Stimulated activated CD4-positive, alpha-beta T cell treated with anti-CD3 and anti-CD28 coated beads, Interleukin-1b, Interleukin-23, amount 100 ng/mL, for 1 hour (primary cell): Measurements from ENCODE around the gene ANKS1A.
"Not testable (repeated sequence)": the region's sequence is repeated elsewhere in the genome, so short reads cannot be mapped to it uniquely, and the experiment has no call there.

Experiments
- DNase-seq, 2 donors: peaks; one replicate each; pipeline ENCODE4 v3.0.0-alpha.2; 2020; ENCODE audit warnings: low read depth in 2 of 2

The ANKS1A gene, protein sequence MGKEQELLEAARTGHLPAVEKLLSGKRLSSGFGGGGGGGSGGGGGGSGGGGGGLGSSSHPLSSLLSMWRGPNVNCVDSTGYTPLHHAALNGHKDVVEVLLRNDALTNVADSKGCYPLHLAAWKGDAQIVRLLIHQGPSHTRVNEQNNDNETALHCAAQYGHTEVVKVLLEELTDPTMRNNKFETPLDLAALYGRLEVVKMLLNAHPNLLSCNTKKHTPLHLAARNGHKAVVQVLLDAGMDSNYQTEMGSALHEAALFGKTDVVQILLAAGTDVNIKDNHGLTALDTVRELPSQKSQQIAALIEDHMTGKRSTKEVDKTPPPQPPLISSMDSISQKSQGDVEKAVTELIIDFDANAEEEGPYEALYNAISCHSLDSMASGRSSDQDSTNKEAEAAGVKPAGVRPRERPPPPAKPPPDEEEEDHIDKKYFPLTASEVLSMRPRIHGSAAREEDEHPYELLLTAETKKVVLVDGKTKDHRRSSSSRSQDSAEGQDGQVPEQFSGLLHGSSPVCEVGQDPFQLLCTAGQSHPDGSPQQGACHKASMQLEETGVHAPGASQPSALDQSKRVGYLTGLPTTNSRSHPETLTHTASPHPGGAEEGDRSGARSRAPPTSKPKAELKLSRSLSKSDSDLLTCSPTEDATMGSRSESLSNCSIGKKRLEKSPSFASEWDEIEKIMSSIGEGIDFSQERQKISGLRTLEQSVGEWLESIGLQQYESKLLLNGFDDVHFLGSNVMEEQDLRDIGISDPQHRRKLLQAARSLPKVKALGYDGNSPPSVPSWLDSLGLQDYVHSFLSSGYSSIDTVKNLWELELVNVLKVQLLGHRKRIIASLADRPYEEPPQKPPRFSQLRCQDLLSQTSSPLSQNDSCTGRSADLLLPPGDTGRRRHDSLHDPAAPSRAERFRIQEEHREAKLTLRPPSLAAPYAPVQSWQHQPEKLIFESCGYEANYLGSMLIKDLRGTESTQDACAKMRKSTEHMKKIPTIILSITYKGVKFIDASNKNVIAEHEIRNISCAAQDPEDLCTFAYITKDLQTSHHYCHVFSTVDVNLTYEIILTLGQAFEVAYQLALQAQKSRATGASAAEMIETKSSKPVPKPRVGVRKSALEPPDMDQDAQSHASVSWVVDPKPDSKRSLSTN

DNA sequence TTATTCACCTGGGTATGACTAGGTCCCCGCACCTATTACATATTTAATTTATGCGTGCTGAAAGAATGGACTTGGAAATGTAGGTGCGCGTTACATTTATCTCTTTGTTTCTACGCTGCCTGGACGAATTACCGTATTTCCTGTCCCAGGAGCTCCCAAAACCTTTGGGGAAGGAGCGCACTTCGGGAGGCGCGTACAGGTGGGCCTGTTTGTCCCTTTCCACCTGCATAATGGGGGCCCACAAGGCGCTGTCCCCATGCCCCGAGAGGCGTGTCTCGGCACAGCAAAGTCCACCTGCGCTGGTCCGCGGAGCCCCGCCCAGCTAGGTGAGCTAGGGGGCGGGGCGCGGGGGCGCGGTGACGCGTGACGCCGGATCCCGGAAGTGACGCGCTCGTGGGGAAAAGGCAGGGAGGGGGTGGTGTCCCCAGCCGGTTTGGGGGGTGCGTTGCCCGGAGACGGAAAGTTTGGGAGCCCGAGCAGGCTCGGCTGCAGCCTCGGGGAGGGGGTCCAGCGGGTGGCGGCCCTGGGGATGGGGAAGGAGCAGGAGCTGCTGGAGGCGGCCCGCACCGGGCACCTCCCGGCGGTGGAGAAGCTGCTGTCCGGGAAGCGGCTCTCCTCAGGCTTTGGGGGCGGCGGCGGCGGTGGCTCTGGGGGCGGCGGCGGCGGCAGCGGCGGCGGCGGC lies at the start of gene ANKS1A:
ANKS1A (plus strand) TSS at position 382 of the 682 bp plus-strand sequence; CDS start at position 530, 148 bp downstream.
- peak; percentile 74 to 89 for DNase-seq

DNA sequence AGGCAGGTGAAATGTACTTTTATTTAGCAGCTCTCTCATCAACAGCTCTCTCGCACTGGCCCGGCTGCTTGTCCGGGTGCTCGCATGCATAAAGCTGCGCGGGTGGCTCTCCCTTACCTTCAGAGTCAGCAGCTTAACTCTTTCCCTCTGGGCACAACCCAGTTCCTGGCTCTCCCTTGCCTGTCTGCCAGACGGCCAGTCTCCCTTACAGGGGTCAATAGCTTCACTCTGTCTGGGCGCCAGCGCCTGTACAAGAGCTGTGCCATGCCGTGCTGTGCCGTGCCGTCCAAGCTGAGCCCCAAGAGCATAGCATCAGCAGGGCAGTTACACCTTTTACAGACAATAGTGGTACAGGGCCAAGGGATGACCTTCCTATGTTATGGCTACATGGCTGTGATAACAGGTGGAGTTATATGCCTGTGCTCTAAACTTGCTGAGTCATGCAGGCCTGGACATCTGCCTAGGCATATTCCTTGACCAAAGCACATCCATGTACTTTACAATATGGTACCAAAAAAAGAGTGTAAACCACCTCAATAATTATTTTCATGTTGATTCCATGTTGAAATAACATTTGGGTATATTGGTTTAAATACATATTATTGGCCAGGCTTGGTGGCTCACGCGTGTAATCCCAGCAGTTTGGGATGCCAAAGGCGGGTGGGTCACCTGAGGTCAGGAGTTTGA lies 49.2 kb upstream of the ANKS1A start:
- DNase-seq, result no peak

DNA sequence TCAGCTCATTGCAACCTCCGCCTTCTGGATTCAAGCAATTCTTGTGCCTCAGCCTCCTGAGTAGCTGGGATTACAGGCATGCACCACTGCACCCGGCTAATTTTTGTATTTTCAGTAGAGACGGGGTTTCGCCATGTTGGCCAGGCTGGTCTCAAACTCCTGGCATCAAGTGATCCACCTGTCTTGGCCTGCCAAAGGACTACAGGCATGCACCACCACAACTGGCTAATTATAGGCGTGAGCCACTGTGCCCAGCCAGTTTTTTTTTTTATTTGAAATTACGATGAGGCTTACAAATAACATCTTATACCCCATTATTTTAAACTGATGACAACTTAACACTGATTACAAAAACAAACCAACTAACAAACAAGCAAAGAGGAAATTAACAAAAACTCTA lies 40.0 kb upstream of the ANKS1A start:
- not testable (repeated sequence) for DNase-seq

DNA sequence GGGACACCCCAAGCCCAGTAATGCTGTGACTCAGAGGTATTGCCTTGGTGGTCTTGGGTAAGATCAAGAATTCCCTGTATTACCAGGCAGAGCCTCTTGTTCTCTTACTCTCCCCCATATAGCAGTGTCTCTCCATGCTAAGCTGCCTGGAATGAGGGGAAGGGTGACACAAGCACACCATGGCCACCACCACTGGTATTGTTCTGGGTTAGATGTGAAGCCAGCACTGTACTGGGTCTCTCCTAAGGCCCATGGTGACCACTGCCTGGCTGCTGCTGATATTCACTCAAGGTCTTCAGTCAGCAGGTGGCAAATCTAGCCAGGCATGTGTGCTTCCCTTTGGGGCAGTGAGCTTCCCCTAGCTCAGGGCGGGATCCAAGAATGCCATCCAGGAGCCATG lies 37.7 kb upstream of the ANKS1A start:
- DNase-seq, result no peak

DNA sequence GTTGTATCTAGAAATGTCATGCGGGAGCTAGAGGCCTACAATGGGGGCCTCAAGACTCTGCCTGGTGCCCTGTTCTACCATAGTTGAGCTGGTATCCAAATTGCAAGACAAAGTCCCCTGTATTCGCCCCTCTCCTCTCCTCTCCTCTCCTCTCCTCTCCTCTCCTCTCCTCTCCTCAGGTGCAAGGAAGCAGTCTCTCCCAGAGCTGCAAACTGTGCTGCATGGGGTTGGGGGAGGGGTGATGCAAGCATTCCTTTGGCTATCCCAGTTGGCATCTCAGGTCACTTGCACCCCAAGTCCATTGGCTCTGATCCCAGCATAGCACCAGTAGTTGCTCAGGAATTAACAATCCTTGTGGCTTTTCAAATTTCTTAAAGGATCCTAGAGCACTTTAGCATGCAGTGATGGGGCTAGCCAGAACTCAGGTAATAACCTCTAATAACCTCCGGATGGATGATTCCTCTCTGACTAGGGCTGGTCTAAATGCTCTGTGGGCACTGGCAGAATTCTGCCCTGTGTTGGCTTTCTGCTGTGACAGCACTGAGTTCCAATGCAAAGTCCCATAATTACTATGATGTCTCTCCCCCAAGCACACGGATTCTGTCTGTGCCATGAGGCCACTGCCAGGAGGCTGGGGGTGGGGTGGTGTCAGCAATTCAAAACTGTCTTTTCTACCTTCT lies 36.5 kb upstream of the ANKS1A start:
- no peak for DNase-seq

DNA sequence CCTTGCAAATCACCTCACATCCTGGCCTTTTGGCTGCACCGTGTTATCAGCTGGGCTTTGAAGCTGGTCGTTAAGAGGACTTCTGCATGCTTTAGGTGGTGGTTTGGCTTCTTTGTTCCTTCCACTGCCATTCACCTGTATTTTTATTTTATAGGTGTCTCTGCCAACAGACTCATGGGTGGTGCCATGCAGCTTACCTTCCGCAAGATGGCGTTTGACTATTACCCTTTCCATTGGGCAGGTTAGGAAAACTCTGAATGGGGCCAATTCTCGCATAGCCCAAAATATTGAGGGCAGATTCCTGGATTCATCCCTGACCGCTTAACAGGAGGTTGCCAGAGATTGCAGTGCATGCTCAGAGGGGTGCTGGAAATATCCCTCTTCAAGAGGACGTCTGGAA lies 33.6 kb upstream of the ANKS1A start:
- no peak for DNase-seq

DNA sequence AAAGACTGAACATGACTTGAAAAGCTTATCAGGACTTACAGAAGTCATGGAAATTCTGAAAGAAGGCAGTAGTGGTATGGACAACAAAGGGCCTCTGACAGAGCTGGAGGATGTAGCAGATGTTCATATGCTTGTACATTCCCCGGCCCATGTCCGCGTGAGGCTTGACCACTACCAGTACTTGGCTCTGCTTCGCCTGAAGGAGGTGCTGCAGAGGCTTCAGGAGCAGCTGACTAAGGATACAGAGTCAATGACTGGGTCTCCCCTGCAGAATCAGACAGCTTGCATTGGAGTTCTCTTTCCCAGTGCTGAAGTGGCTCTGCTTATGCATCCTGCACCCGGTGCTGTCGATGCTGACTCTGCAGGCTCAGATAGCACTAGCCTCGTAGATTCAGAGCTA lies 30.4 kb upstream of the ANKS1A start:
- no peak for DNase-seq

DNA sequence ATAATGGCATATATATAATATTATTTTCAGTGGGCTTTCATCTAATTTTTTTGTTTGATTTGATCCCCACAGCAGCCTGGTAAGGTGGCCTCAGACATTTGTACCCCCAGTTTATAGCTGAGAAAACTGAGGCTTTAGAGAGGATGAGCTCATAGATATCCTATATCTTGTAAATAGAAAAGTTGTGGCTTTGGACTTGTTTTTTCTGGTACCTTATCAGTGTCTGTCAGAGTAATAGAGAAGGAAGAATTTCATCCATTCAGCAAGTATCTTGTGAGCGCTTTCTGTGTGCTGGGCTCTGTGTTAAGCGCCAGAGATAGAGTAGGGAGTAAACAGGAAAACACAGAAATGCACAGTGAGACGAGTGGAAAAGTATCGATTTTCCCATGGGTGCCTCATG lies 29.1 kb upstream of the ANKS1A start:
- DNase-seq, result no peak

DNA sequence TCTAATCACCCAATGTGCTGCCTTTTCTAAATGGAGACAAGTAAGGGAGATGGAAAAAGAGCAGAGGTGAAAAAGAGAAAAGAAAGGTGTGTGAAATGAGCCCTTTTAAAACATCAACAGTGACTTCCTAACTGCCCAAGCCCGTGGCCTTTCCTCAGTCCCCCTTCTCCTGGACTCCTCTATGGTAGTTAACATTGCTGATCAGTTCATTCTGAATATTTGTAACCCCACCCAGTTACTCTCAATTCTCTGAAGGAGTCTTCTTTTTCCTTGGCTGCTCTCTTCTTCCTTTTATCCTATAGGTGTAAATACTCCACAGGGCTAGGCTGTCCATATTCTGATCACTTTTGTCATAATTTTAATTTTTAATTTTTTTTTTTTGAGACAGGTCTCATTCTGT lies 28.3 kb upstream of the ANKS1A start:
- no peak for DNase-seq

DNA sequence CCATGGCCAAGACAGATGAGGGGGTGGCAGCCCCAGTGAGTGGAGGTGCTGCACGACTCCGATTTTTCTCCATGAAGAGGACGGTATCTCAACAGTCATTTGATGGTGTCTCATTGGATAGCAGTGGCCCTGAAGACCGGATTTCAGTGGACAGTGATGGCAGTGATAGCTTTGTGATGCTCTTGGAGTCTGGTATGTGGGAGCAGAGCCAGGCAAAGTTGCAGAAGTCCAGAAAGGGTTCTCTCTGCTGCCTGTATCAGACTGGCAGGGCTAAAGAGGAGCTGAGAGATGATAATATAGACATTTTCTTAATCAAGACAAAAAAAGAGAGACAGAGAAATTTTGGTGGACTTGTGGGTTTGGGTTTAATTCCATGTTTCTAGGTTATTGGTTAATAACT lies 25.0 kb upstream of the ANKS1A start:
- DNase-seq, result no peak

DNA sequence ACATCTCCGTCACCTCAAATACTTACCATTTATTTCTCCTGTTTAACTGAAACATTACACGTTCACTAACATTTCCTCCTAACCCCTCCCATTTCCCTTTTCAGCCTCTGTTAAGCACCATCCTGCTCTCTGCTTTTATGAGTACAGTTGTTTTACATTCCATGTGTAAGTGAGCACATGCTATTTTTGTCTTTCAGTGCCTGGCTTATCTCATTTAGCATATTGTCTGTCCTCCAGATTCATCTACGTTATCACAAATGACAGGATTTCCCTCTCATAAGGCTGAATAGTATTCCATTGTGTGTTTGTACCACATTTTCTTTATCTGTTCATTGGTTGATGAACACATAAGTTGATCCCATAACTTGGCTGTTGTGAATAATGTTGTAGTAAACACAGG lies 23.9 kb upstream of the ANKS1A start:
- DNase-seq, result no peak

DNA sequence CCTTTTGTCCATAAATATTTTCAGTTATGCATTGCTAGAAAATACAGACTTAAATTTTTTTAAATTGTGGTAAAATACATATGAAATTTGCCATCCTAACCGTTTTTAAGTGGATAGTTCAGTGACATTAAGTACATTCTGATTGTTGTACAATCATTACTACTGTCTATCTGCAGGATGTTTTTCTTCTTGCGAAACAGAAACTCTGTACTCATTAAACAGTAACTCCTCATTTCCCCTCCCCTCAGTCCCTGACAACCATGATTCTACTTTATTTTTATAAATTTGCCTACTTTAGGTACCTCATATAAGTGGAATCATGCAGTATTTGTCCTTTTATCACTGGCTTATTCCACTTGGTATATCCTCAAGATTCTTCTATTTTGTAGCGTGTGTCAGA lies 22.5 kb upstream of the ANKS1A start:
- DNase-seq, result no peak

DNA sequence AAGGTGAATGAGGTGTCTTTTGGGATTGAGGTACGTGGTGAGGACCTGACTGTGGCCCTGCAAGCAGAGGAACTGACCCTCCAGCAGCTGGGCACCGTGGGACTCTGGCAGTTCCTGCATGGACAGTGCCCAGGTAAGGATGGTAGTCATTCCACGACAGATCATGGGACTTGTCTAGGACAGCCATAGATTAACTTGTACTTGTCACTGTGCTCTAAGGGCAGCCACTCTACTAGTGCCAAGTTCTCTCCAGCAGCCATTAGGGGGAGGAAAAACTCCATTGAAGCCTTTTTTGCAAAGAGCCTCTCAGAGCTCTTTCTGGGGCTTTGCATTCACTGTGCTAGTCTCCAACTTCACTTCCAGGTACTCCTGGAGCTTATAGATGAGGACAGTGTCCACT lies 21.6 kb upstream of the ANKS1A start:
- no peak for DNase-seq

DNA sequence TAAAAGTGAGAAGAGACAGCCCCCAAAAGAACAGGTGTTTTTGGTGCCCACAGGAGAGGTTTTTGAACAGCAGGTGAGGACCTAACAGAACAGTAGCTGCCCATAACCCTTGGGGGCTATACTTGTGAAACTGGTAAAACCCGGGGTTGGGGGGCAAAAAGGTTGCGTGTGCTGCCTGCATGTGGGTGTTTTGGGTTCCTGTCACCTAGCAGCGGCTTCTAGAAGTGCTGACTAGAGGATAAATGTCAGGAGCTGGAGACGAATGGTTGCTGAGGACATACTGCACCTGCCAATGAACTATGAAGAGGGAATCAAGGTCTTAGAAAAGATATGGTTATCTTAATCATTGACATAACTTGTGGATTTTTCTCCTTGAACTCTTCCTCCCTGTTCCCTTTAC lies 17.2 kb upstream of the ANKS1A start:
- no peak for DNase-seq

DNA sequence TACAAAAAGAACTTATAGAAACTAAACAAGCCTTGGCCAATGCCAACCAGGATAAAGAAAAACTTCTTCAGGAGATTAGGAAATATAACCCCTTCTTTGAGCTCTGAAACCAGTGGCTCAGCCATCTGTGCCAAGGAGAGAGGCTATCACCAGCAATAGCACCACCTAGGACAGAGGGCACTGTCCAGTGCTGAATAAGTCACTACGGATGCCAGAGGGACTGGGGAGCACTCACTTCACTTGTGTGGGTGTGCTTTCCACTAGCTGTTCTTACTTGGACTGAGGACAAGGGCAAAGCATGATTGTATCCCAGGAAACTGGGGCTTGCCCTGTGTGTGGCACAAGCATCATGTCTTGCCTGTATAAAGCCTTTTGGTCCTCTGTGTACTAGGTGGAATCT lies 16.7 kb upstream of the ANKS1A start:
- no peak for DNase-seq

DNA sequence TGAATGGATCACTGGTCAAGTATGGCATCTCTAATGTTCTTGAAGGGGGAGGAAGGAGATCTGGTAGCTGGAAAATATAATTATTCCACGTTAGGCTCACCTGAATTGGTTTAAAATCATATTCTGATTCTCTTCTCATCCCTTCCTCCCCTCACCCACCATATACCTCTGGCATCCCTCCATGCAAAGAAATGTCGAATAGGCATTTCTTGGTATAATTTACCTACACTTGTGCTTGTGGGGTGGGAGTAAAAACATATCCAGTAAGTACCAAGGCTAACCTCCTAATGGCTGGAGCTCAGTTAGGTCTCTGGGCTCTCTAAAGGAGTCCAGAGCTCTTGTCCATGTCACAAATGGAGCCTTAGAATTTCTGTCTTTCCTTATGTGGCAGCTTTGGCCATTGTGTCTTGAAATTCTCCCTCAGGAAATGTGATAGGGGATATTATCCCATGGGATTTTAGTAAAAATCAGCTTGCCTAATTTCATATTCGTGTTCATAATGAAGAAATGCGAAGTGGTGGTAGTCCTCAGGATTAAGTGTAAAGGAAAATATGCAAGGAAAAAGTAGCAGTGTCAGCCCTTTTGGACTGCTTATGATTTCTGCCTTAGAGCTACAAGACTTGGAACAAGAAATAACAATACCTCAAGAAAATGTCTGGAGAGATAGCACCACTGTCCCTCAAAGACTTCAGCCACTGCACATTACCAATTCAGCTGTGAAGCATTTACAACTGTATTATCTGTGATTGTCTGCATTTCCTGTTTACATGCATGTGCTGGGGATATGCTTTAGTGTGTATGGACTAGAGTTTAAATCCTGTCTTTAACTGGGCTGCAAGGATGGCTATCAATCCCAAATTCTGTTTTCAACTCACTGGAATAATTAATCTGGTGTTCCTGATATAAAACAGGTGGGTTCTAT lies 13.5 kb upstream of the ANKS1A start:
- no peak for DNase-seq

DNA sequence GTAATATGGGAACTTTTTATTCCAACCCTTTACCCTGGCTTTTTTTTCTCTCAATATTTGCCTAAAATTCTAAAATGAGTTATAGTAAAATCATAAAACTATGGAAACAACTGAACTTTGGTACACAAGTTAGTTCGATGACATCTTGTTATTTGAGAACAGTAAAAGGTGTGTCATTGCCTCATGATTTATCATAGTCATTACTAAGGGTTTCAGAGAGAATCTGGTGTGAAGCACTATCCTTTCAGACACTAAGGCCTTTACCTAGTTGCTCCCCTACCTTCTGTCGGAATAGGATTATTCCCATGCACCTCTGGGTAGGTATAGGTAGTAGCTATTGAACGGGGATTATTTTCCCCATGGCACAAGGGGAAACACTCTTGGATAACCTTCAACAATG lies 12.6 kb upstream of the ANKS1A start:
- DNase-seq, result no peak

DNA sequence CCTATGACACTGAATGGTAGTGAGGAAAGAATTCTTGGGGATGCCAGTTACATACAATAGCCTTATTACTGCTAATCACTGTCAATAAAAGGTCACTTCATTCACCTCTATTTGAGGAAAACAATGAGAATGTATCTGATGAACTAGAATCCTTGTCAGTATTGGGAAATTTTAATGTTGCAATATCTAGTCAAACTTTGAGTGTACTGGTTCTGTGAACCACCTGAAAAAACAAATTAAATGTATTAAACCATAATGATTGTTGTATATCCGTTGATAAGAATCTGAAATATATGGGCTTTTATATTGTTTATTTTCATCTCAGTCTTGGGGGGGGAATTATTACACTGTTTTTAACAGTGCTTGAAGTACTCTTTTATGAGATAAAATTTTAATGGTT lies 11.8 kb upstream of the ANKS1A start:
- DNase-seq, result no peak

DNA sequence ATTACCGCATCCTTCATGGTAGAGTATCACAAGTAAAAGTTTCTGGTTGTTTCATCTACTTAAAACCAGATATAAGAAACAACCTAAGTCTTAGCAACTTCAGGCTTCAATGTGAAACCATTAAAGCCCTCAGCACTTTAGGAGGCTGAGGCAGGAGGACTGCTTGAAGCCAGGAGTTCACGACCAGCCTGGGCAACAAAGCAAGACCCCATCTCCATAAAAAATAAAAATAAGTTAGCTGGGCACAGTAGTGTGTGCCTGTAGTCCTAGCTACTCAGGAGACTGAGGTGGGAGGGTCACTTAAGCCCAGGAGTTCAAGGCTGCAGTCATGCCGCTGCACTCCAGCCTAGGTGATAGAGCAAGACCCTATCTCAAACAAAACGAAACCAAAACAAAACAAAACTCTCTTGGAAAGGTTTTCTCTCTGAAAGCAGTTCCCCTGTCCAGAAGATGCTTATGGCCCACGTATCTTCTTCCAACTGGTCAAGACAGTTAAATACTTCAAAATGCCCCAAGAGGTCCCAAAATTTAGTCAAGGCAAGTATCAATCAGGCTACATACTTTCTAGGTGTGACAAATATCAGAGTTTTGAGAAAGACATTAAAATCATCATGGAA lies 11.1 kb upstream of the ANKS1A start:
- DNase-seq, result no peak
